Measurements from ENCODE around the gene HOXD11.

GRCh38 chr2:176076063-176076462, 31.0 kb upstream of the HOXD11 start:
- TF ChIP-seq CTCF (conservative IDR thresholded peaks at IDR 0.05; ENCODE audit: low read length) (no peak), EZH2phosphoT487 (IDR thresholded peaks at IDR 0.05; ENCODE audit: borderline replicate concordance, low read depth, low read length) (no peak)
